Tibial nerve (tissue), 4 donors: ENCODE measurements around the gene SESTD1. TPM values are rescaled to one million over a fixed set of nuclear protein-coding genes. Genes with fewer than 3 reads are reported as not detected.

Experiments used
- DNase-seq, 2 donors: peaks; one replicate each; pipeline ENCODE4 v3.0.0-alpha.2; 2019; ENCODE audit warnings: low spot score in 2 of 2
- H3K27ac ChIP-seq, 4 donors: fragments of 200-600 bp; sonication (generic) in 3 of 4; one replicate each; pipeline ENCODE4 v1.5.1; 2017 to 2019; ENCODE audit warnings: mild to moderate bottlenecking in 1 of 4
- H3K27me3 ChIP-seq, 2 donors: fragments of 200-600 bp; sonication (generic) in 1 of 2; one replicate each; pipeline versions ENCODE4 v1.5.1 to v1.6.0; 2017 to 2019
- H3K36me3 ChIP-seq, 3 donors: fragments of 200-600 bp; sonication (generic); one replicate each; pipeline ENCODE4 v1.5.1; 2018 to 2019
- H3K4me1 ChIP-seq, 4 donors: fragments of 200-600 bp; sonication (generic) in 3 of 4; one replicate each; pipeline ENCODE4 v1.5.1; 2017 to 2019
- H3K4me3 ChIP-seq, 4 donors: fragments of 200-600 bp; sonication (generic) in 3 of 4; one replicate each; pipeline ENCODE4 v1.5.1; 2017 to 2019; ENCODE audit warnings: mild to moderate bottlenecking in 1 of 4, moderate library complexity in 1 of 4
- H3K9me3 ChIP-seq, 4 donors: fragments of 200-600 bp; sonication (generic) in 3 of 4; one replicate each; pipeline ENCODE4 v1.5.1; 2017 to 2019
- EP300 ChIP-seq, 2 donors: sonication (generic); formaldehyde crosslinking; IDR thresholded peaks; one replicate each; pipeline ENCODE4 v1.6.1; 2017; ENCODE audit warnings: antibody characterized with exemption in 2 of 2, mild to moderate bottlenecking in 1 of 2
- POLR2A ChIP-seq, 2 donors: fragments of 450-650 bp; IDR thresholded peaks; one replicate each; pipeline ENCODE4 v1.6.1; 2017; ENCODE audit warnings: antibody characterized with exemption in 2 of 2, mild to moderate bottlenecking in 2 of 2, moderate library complexity in 2 of 2
- WGBS, 2 donors: methylation state at CpG; one replicate each; pipeline ENCODE4 v1.1.5; 2018; 5-methylcytosine and 5-hydroxymethylcytosine counted together
- total RNA-seq, 4 donors: library from RNA; depleted of rRNA; stranded (reverse); fragments of >200 nt; gene quantifications; one replicate each; pipeline ENCODE4 v1.1.0, GENCODE V29; 2016
- TF ChIP-seq, protein P1 (sequence below), 5 experiments: fragments of 200-600 bp in 3 of 5; fragments of 450-650 bp in 2 of 5; sonication (generic) in 3 of 5; IDR thresholded peaks; one replicate each; pipeline ENCODE4 v1.5.1; 2016 to 2019; ENCODE audit warnings: antibody characterized with exemption in 5 of 5, mild to moderate bottlenecking in 3 of 5, moderate library complexity in 2 of 5

Gene SESTD1
- total RNA-seq, 4 donors from 2014 or later: 62.1 to 82.4 (median 73.1) TPM

- DNase-seq: no peak
- 50 to 96% methylated on average over 2 of the region's 2 CpGs for WGBS, 2 donors
- Histone ChIP-seq H3K36me3 (peaks cover 0 to 1% (median 0%) of the 10 kb centered on the region in 3 donors), H3K9me3 (peaks cover 0 to 2% (median 0%) of the 10 kb centered on the region in 4 donors), H3K4me1 (peaks cover 0 to 53% (median 10%) of the 10 kb centered on the region in 4 donors), H3K27me3 (no peaks in the 10 kb centered on the region), H3K27ac (no peak overlapping the region), H3K4me3 (no peak overlapping the region)
- TF ChIP-seq, protein P1, sequence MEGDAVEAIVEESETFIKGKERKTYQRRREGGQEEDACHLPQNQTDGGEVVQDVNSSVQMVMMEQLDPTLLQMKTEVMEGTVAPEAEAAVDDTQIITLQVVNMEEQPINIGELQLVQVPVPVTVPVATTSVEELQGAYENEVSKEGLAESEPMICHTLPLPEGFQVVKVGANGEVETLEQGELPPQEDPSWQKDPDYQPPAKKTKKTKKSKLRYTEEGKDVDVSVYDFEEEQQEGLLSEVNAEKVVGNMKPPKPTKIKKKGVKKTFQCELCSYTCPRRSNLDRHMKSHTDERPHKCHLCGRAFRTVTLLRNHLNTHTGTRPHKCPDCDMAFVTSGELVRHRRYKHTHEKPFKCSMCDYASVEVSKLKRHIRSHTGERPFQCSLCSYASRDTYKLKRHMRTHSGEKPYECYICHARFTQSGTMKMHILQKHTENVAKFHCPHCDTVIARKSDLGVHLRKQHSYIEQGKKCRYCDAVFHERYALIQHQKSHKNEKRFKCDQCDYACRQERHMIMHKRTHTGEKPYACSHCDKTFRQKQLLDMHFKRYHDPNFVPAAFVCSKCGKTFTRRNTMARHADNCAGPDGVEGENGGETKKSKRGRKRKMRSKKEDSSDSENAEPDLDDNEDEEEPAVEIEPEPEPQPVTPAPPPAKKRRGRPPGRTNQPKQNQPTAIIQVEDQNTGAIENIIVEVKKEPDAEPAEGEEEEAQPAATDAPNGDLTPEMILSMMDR (IDR thresholded peaks at IDR 0.05): peak in 1 of 5 experiments; percentile 24
- no peak for TF ChIP-seq EP300 (IDR thresholded peaks at IDR 0.05)
Observed at GRCh38 chr2:179261151-179261825, 3.3 kb downstream of the SESTD1 start.

DNA sequence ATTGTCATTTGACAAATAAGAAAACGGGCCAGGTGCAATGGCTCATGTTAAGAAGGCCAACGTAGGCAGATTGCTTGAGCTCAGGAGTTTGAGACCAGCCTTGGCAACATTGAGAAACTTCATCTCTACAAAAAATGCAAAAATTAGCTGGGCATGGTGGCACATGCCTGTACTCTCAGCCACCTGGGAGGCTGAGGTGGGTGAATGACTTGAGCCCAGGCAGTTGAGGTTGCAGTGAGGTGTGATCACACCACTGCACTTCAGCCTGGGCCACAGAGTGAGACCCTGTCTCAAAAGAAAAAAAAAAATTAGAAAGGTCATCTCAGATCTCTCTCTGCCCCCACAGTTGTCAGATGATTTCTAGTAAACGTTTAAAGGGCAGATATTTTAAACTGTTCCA, 4.4 kb downstream of the SESTD1 start:
- Histone ChIP-seq H3K4me1 (peaks cover 0 to 50% (median 10%) of the 10 kb centered on the region in 4 donors), H3K27ac (no peak overlapping the region), H3K27me3 (no peaks in the 10 kb centered on the region), H3K36me3 (peaks cover 0 to 8% (median 0%) of the 10 kb centered on the region in 3 donors), H3K9me3 (peaks cover 0 to 7% (median 0%) of the 10 kb centered on the region in 4 donors), H3K4me3 (no peak overlapping the region)
- TF ChIP-seq POLR2A (IDR thresholded peaks at IDR 0.05): no peak
- DNase-seq: no peak
- WGBS, 2 donors: 69 to 70% methylated on average over 3 of the region's 3 CpGs

DNA sequence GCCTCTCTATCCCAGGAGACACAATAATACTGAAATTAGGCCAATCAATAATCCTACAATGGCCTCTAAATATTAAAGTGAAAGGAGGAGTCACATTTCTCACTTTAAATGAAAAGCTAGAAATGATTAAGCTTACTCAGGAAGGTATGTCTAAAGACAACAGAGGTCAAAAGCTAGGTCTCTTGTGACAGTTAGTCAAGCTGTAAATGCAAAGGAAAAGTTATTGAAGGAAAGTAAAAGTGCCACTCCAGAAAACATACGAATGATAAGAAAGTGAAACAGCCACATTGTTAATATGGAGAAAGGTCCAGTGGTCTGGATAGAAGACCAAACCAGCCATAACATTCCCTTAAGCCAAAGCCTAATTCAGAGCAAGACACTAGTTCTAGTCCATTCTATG, 9.5 kb downstream of the SESTD1 start:
- Histone ChIP-seq H3K27me3 (no peaks in the 10 kb centered on the region), H3K36me3 (peaks cover 0 to 13% (median 0%) of the 10 kb centered on the region in 3 donors), H3K9me3 (peaks cover 0 to 7% (median 0%) of the 10 kb centered on the region in 4 donors), H3K27ac (no peak overlapping the region), H3K4me1 (peaks cover 0 to 32% (median 1%) of the 10 kb centered on the region in 4 donors), H3K4me3 (no peak overlapping the region)
- 75 to 87% methylated on average over 1 of the region's 1 CpG for WGBS, 2 donors
- no peak for DNase-seq
- TF ChIP-seq POLR2A (IDR thresholded peaks at IDR 0.05): no peak
- TF ChIP-seq, protein P1 (IDR thresholded peaks at IDR 0.05): no peak
- TF ChIP-seq EP300 (IDR thresholded peaks at IDR 0.05): no peak

GRCh38 chr2:179253226-179253625, 11.4 kb downstream of the SESTD1 start:
- no peaks in the 10 kb centered on the region for H3K27me3 ChIP-seq
- peaks cover 0 to 22% (median 0%) of the 10 kb centered on the region in 4 donors for H3K4me1 ChIP-seq
- no peak overlapping the region for H3K27ac ChIP-seq
- H3K9me3 ChIP-seq: peaks cover 0 to 7% (median 0%) of the 10 kb centered on the region in 4 donors
- 14 to 21% methylated on average over 1 of the region's 1 CpG for WGBS, 2 donors
- peaks cover 0 to 13% (median 0%) of the 10 kb centered on the region in 3 donors for H3K36me3 ChIP-seq
- no peak overlapping the region for H3K4me3 ChIP-seq
- no peak for DNase-seq
- TF ChIP-seq, protein P1 (IDR thresholded peaks at IDR 0.05): no peak
- TF ChIP-seq EP300 (IDR thresholded peaks at IDR 0.05): no peak
- TF ChIP-seq POLR2A (IDR thresholded peaks at IDR 0.05): no peak

DNA sequence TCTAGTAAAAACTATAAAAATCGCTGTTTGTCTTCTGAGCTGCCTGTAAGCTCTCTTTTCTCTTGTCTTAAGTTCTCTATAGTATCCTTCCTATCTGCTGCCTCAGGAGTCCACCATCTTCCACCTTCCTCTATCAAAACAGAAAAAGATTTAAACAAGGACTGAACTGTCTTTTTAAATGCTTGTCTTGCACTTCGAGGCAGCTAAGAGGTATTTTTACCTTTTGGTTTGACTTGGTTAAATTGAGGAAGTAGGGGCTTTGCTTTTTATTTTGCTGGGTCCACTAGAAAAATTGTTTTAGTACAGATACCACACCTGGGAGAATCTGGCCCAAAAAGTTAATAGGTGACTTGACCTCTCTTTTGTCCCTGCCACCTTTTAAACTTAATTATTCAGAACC, 12.2 kb downstream of the SESTD1 start:
- Histone ChIP-seq H3K36me3 (peaks cover 0 to 13% (median 0%) of the 10 kb centered on the region in 3 donors), H3K9me3 (peaks cover 0 to 7% (median 0%) of the 10 kb centered on the region in 4 donors), H3K4me3 (no peak overlapping the region), H3K4me1 (peaks cover 0 to 23% (median 0%) of the 10 kb centered on the region in 4 donors), H3K27me3 (no peaks in the 10 kb centered on the region), H3K27ac (no peak overlapping the region)
- no peak for DNase-seq
- TF ChIP-seq, protein P1 (IDR thresholded peaks at IDR 0.05): no peak
- TF ChIP-seq POLR2A (IDR thresholded peaks at IDR 0.05) (no peak), EP300 (IDR thresholded peaks at IDR 0.05) (no peak)
- WGBS, 2 donors: 64 to 76% methylated on average over 2 of the region's 2 CpGs
